Measurements from ENCODE around the gene PRR13.

GRCh38 chr12:53399896-53400295 is 41.6 kb upstream of the PRR13 start:
- TF ChIP-seq, protein P1, sequence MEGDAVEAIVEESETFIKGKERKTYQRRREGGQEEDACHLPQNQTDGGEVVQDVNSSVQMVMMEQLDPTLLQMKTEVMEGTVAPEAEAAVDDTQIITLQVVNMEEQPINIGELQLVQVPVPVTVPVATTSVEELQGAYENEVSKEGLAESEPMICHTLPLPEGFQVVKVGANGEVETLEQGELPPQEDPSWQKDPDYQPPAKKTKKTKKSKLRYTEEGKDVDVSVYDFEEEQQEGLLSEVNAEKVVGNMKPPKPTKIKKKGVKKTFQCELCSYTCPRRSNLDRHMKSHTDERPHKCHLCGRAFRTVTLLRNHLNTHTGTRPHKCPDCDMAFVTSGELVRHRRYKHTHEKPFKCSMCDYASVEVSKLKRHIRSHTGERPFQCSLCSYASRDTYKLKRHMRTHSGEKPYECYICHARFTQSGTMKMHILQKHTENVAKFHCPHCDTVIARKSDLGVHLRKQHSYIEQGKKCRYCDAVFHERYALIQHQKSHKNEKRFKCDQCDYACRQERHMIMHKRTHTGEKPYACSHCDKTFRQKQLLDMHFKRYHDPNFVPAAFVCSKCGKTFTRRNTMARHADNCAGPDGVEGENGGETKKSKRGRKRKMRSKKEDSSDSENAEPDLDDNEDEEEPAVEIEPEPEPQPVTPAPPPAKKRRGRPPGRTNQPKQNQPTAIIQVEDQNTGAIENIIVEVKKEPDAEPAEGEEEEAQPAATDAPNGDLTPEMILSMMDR (IDR thresholded peaks at IDR 0.05; ENCODE audit: insufficient read depth, low read length, poor library complexity, severe bottlenecking), result no peak
- TF ChIP-seq EZH2phosphoT487 (conservative IDR thresholded peaks at IDR 0.05; ENCODE audit: low read length), result no peak
